Measurements from ENCODE around the gene CFAP161. TPM values are rescaled to one million over a fixed set of nuclear protein-coding genes. Genes with fewer than 3 reads are reported as not detected.

CFAP161 gene
- total and polyA plus RNA-seq, 9 of the 15 experiments (the other 6 are each of a cell fraction or from before 2014, with no cell fraction given) = 25.8 to 83.3 (median 75.6) TPM

GRCh38 chr15:81168644-81169043, 34.6 kb downstream of the CFAP161 start (continued):
- TF ChIP-seq PREB (CRISPR knock-in tag; IDR thresholded peaks at IDR 0.05) (no peak), ZNF592 (IDR thresholded peaks at IDR 0.05) (0 out of 2 replicates have a peak, but pooled peaks have one; percentile 37), MEF2A (IDR thresholded peaks at IDR 0.05; ENCODE audit: control insufficient read depth, low read depth, low read length) (no peak), MGA (IDR thresholded peaks at IDR 0.05) (0 out of 2 replicates have a peak, but pooled peaks have one; percentile 26), NCOA1 (IDR thresholded peaks at IDR 0.05; ENCODE audit: low read depth) (no peak), SUPT5H (IDR thresholded peaks at IDR 0.05) (no peak)
- TF ChIP-seq, protein P1, sequence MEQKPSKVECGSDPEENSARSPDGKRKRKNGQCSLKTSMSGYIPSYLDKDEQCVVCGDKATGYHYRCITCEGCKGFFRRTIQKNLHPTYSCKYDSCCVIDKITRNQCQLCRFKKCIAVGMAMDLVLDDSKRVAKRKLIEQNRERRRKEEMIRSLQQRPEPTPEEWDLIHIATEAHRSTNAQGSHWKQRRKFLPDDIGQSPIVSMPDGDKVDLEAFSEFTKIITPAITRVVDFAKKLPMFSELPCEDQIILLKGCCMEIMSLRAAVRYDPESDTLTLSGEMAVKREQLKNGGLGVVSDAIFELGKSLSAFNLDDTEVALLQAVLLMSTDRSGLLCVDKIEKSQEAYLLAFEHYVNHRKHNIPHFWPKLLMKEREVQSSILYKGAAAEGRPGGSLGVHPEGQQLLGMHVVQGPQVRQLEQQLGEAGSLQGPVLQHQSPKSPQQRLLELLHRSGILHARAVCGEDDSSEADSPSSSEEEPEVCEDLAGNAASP (IDR thresholded peaks at IDR 0.05) = no peak
- TF ChIP-seq, protein P2, sequence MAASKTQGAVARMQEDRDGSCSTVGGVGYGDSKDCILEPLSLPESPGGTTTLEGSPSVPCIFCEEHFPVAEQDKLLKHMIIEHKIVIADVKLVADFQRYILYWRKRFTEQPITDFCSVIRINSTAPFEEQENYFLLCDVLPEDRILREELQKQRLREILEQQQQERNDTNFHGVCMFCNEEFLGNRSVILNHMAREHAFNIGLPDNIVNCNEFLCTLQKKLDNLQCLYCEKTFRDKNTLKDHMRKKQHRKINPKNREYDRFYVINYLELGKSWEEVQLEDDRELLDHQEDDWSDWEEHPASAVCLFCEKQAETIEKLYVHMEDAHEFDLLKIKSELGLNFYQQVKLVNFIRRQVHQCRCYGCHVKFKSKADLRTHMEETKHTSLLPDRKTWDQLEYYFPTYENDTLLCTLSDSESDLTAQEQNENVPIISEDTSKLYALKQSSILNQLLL (CRISPR knock-in tag; IDR thresholded peaks at IDR 0.05; ENCODE audit: borderline replicate concordance) = no peak
